ENCODE measurements around the gene PHYHD1.

The PHYHD1 gene

DNA sequence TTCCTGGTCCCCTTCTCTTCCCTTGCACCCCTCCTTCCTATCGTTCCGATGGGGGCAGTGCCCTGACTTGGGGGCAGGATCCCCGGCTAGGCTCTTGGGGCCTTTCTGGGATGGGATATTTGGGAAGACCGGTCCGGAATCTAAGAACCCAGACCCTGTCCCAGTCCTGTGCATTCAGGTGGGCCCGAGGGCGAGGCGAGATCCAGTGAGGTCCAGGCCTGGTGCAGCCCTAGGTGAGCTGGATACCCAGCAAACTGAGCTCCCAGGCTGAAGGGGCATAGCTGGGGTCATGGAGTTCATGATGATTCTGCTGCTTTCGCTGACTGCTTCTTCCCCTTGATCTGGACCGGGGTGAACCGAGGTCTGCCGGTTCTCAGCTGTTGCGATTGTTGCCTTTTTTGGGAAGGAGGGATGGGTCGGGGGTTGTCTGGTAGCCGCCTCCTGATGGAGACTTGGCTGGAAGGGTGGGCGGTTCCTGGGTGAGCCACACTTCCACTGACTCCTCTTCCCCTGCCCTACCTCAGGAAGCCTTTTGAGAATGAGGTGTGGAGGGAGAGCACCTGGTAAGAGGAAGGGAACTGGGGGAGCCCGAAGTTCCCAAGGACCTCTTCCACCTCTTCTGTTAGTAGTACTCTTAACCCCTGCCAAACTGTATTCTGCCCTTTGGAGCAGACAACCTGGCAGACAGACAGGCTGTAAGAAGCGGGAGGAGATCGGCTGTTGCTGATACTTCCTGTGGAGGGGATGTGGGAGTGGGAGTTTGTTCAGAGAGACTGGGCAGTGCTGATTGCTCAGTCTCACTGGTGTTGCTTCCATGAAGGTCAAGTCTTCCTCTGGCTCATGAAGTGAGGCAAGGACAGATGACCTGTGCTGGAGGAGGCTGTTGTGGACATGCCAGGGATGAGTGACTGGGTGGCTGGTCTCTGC, 37.8 kb upstream of the PHYHD1 start:
- Histone ChIP-seq H3K4me3 (replicated peaks; ENCODE audit: insufficient read depth, low read length) (peak overlapping the region; percentile 94), H3K27ac (replicated peaks) (peak overlapping the region; percentile 84), H3K27me3 (ENCODE audit: insufficient read depth, poor library complexity, severe bottlenecking) (no peaks in the 10 kb centered on the region)
- no peak for DNase-seq (ENCODE audit: low read depth in 1 of 2, low spot score in 1 of 2)
- no peak for TF ChIP-seq GABPA (IDR thresholded peaks at IDR 0.05; ENCODE audit: low read depth)
- TF ChIP-seq POLR2AphosphoS5 (IDR thresholded peaks at IDR 0.05; ENCODE audit: low read depth), result no peak
- TF ChIP-seq, protein P1, sequence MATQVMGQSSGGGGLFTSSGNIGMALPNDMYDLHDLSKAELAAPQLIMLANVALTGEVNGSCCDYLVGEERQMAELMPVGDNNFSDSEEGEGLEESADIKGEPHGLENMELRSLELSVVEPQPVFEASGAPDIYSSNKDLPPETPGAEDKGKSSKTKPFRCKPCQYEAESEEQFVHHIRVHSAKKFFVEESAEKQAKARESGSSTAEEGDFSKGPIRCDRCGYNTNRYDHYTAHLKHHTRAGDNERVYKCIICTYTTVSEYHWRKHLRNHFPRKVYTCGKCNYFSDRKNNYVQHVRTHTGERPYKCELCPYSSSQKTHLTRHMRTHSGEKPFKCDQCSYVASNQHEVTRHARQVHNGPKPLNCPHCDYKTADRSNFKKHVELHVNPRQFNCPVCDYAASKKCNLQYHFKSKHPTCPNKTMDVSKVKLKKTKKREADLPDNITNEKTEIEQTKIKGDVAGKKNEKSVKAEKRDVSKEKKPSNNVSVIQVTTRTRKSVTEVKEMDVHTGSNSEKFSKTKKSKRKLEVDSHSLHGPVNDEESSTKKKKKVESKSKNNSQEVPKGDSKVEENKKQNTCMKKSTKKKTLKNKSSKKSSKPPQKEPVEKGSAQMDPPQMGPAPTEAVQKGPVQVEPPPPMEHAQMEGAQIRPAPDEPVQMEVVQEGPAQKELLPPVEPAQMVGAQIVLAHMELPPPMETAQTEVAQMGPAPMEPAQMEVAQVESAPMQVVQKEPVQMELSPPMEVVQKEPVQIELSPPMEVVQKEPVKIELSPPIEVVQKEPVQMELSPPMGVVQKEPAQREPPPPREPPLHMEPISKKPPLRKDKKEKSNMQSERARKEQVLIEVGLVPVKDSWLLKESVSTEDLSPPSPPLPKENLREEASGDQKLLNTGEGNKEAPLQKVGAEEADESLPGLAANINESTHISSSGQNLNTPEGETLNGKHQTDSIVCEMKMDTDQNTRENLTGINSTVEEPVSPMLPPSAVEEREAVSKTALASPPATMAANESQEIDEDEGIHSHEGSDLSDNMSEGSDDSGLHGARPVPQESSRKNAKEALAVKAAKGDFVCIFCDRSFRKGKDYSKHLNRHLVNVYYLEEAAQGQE (IDR thresholded peaks at IDR 0.05; ENCODE audit: insufficient replicate concordance, low read depth), result no peak
- no peak for TF ChIP-seq SPI1 (IDR thresholded peaks at IDR 0.05; ENCODE audit: borderline replicate concordance, low read depth)
- TF ChIP-seq, protein P2, sequence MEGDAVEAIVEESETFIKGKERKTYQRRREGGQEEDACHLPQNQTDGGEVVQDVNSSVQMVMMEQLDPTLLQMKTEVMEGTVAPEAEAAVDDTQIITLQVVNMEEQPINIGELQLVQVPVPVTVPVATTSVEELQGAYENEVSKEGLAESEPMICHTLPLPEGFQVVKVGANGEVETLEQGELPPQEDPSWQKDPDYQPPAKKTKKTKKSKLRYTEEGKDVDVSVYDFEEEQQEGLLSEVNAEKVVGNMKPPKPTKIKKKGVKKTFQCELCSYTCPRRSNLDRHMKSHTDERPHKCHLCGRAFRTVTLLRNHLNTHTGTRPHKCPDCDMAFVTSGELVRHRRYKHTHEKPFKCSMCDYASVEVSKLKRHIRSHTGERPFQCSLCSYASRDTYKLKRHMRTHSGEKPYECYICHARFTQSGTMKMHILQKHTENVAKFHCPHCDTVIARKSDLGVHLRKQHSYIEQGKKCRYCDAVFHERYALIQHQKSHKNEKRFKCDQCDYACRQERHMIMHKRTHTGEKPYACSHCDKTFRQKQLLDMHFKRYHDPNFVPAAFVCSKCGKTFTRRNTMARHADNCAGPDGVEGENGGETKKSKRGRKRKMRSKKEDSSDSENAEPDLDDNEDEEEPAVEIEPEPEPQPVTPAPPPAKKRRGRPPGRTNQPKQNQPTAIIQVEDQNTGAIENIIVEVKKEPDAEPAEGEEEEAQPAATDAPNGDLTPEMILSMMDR (IDR thresholded peaks at IDR 0.05; ENCODE audit: insufficient read depth, low read length), result no peak

DNA sequence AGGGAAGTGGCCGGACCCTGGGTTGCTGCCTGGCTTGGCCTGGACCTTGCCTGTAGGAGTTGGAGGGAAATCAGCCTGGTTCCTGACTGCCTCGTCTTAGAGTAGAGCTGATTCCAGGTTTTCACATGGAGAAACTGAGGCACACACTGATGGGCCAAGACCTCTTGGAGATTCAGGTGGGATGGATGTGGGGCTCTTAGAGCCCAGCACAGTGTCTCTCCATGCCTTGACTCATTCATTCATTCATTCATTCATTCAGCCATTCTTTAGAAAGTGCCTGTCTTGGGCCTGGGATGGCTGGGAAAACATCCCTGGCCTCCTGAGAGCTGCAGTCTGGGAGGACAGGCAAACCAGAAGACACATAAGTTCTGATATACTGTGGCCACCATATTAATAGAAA, 36.6 kb upstream of the PHYHD1 start:
- no peaks in the 10 kb centered on the region for H3K27me3 ChIP-seq (ENCODE audit: insufficient read depth, poor library complexity, severe bottlenecking)
- no peak overlapping the region for H3K4me3 ChIP-seq (replicated peaks; ENCODE audit: insufficient read depth, low read length)
- DNase-seq (ENCODE audit: low read depth in 1 of 2, low spot score in 1 of 2), result no peak
- TF ChIP-seq, protein P2 (IDR thresholded peaks at IDR 0.05; ENCODE audit: insufficient read depth, low read length), result no peak
- TF ChIP-seq, protein P1 (IDR thresholded peaks at IDR 0.05; ENCODE audit: insufficient replicate concordance, low read depth), result no peak
- no peak for TF ChIP-seq SPI1 (IDR thresholded peaks at IDR 0.05; ENCODE audit: borderline replicate concordance, low read depth)
- TF ChIP-seq POLR2AphosphoS5 (IDR thresholded peaks at IDR 0.05; ENCODE audit: low read depth), result no peak
- no peak for TF ChIP-seq GABPA (IDR thresholded peaks at IDR 0.05; ENCODE audit: low read depth)
- H3K27ac ChIP-seq (replicated peaks), result no peak overlapping the region

DNA sequence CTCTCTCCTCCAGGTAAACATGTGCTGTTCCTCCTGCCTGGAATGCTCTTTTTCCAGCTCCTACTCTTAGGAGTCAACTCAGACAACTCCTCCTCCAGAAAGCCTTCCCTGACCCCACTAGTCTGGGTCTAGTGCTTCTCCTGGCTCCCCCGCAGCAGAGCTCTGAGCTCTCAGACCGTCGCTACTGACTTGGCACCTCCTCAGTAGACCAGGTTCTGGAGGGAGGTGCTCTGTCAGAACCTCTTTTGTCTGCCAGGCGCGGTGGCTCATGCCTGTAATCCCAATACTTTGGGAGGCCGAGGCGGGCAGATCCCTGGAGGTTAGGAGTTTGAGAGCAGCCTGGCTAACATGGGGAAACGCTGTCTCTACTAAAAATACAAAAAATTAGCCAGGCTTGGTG, 35.4 kb upstream of the PHYHD1 start:
- Histone ChIP-seq H3K27ac (replicated peaks) (no peak overlapping the region), H3K4me3 (replicated peaks; ENCODE audit: insufficient read depth, low read length) (no peak overlapping the region), H3K27me3 (ENCODE audit: insufficient read depth, poor library complexity, severe bottlenecking) (no peaks in the 10 kb centered on the region)
- no peak for TF ChIP-seq SPI1 (IDR thresholded peaks at IDR 0.05; ENCODE audit: borderline replicate concordance, low read depth)
- TF ChIP-seq POLR2AphosphoS5 (IDR thresholded peaks at IDR 0.05; ENCODE audit: low read depth), result no peak
- TF ChIP-seq, protein P1 (IDR thresholded peaks at IDR 0.05; ENCODE audit: insufficient replicate concordance, low read depth), result no peak
- TF ChIP-seq GABPA (IDR thresholded peaks at IDR 0.05; ENCODE audit: low read depth), result no peak
- TF ChIP-seq, protein P2 (IDR thresholded peaks at IDR 0.05; ENCODE audit: insufficient read depth, low read length), result no peak
- DNase-seq (ENCODE audit: low read depth in 1 of 2, low spot score in 1 of 2), result no peak
